CD4-positive, alpha-beta T cell treated with Interleukin-10 for 1 hour (primary cell): Measurements from ENCODE around the gene VPS11.

ENCODE experiments used
- DNase-seq: peaks from one replicate; pipeline ENCODE4 v3.0.0-alpha.2; 2020

The VPS11 gene

GRCh38 chr11:119126675-119127268 lies 59.2 kb downstream of the VPS11 start:
- DNase-seq: no peak

DNA sequence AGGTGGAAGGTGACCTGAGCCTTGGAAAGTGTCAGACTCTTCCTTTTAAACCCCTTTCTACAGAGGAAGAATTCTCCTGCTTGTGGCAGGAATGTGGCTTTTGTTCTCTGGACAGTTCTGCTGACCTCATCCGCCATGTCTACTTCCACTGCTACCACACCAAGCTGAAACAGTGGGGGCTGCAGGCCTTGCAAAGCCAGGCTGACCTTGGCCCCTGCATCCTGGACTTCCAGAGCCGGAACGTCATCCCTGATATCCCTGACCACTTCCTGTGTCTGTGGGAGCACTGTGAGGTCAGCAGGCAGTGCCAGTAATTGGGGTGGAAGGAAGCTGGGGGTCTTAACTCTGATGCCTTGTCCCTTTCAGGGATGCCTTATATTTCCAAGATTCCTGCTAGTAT lies 63.0 kb downstream of the VPS11 start:
- DNase-seq: no peak
